ENCODE measurements around the gene DSTYK. TPM values are rescaled to one million over a fixed set of nuclear protein-coding genes. Genes with fewer than 3 reads are reported as not detected.
A peak's percentile ranks its signal among the peaks of the same experiment; 100 is the strongest.

Gene DSTYK
- polyA plus RNA-seq, 1 of the 3 experiments (the other 2 are of a cell fraction): 4.4 TPM

DNA sequence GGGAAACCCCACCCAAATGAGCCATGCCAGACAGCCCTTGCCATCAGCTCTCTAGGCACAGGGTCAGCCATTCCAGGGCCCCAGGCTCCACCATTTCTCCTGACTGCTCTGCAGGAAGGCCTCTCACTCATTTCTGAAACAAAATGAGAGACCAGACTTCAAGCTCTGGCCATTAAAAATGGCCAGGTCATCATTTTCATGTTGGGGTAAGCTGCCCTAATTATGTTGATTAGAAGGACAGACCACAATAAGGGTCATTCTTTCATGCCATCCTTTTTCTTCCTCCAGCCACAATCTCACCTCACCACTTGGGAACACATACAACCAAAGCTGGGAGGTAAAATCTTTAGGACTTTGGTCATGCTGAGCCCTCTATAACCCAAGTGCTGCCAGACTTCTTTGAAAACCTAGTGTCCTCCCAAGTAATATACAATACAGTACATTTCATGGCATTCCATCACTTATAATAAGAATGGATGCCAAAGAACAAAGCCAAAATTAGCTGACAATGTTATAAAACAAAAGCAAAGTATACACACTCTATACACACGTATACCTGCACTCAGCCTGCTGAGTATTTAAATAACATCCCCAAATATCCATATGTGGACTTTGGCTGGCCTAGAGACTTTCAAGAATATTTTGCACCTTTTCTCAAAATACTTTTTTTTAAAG lies 67.3 kb downstream of the DSTYK start:
- WGBS (ENCODE audit: low lambda C conversion rate): 100% methylated on average over 1 of the region's 1 CpG
- Histone ChIP-seq H3K9me2 (no peaks in the 10 kb centered on the region), H3K4me3 (ENCODE audit: low read depth in 2 of 2, low read length in 1 of 2) (no peak overlapping the region), H4K20me1 (ENCODE audit: insufficient read depth) (no peaks in the 10 kb centered on the region), H3K79me2 (ENCODE audit: insufficient read depth) (no peaks in the 10 kb centered on the region), H3K27ac (ENCODE audit: low read depth in 2 of 2, low read length in 1 of 2) (peak overlapping the region; percentile 71 to 78; a peak in 3 of 4 replicates), H3K36me3 (replicated peaks in 1 of 2; ENCODE audit: control insufficient read depth in 1 of 2, insufficient read depth in 2 of 2, low read length in 1 of 2) (peaks cover 9% of the 10 kb centered on the region in 2 experiments), H3K9ac (peak overlapping the region; percentile 13; the same call in 1 of the 2 replicates), H3K4me1 (ENCODE audit: control insufficient read depth in 1 of 2, insufficient read depth in 2 of 2, low read depth in 1 of 2, low read length in 1 of 2) (peaks cover 5 to 16% of the 10 kb centered on the region in 2 experiments), H3K27me3 (ENCODE audit: insufficient read depth) (no peaks in the 10 kb centered on the region), H3F3A (replicated peaks; ENCODE audit: insufficient read depth) (peaks cover 29% of the 10 kb centered on the region), H3K4me2 (peak overlapping the region; percentile 18; the same call in 1 of the 2 replicates), H3K9me3 (no peaks in the 10 kb centered on the region), H2AFZ (ENCODE audit: low read depth) (no peak overlapping the region)
- DNase-seq: no peak
- no peak for TF ChIP-seq GABPA (IDR thresholded peaks at IDR 0.05; ENCODE audit: low read depth)
- no peak for TF ChIP-seq RXRA (IDR thresholded peaks at IDR 0.05; ENCODE audit: borderline replicate concordance, low read depth)
- TF ChIP-seq, protein P1, sequence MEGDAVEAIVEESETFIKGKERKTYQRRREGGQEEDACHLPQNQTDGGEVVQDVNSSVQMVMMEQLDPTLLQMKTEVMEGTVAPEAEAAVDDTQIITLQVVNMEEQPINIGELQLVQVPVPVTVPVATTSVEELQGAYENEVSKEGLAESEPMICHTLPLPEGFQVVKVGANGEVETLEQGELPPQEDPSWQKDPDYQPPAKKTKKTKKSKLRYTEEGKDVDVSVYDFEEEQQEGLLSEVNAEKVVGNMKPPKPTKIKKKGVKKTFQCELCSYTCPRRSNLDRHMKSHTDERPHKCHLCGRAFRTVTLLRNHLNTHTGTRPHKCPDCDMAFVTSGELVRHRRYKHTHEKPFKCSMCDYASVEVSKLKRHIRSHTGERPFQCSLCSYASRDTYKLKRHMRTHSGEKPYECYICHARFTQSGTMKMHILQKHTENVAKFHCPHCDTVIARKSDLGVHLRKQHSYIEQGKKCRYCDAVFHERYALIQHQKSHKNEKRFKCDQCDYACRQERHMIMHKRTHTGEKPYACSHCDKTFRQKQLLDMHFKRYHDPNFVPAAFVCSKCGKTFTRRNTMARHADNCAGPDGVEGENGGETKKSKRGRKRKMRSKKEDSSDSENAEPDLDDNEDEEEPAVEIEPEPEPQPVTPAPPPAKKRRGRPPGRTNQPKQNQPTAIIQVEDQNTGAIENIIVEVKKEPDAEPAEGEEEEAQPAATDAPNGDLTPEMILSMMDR (IDR thresholded peaks at IDR 0.05): no peak
- TF ChIP-seq RAD21 (IDR thresholded peaks at IDR 0.05; ENCODE audit: low read length): no peak
- TF ChIP-seq EP300 (IDR thresholded peaks at IDR 0.05; ENCODE audit: borderline replicate concordance in 1 of 2, low read depth in 1 of 2, low read length in 1 of 2): no peak
- TF ChIP-seq FOXJ3 (CRISPR knock-in tag; IDR thresholded peaks at IDR 0.05): no peak
- TF ChIP-seq, protein P2, sequence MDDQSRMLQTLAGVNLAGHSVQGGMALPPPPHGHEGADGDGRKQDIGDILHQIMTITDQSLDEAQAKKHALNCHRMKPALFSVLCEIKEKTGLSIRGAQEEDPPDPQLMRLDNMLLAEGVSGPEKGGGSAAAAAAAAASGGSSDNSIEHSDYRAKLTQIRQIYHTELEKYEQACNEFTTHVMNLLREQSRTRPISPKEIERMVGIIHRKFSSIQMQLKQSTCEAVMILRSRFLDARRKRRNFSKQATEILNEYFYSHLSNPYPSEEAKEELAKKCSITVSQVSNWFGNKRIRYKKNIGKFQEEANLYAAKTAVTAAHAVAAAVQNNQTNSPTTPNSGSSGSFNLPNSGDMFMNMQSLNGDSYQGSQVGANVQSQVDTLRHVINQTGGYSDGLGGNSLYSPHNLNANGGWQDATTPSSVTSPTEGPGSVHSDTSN (IDR thresholded peaks at IDR 0.05): no peak
- TF ChIP-seq NRF1 (IDR thresholded peaks at IDR 0.05; ENCODE audit: low read depth, low read length): no peak
- TF ChIP-seq, protein P3, sequence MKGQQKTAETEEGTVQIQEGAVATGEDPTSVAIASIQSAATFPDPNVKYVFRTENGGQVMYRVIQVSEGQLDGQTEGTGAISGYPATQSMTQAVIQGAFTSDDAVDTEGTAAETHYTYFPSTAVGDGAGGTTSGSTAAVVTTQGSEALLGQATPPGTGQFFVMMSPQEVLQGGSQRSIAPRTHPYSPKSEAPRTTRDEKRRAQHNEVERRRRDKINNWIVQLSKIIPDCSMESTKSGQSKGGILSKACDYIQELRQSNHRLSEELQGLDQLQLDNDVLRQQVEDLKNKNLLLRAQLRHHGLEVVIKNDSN (IDR thresholded peaks at IDR 0.05; ENCODE audit: borderline replicate concordance, low read depth): no peak
- no peak for TF ChIP-seq TAF1 (IDR thresholded peaks at IDR 0.05; ENCODE audit: borderline replicate concordance, low read depth, low read length)
- TF ChIP-seq, protein P4, sequence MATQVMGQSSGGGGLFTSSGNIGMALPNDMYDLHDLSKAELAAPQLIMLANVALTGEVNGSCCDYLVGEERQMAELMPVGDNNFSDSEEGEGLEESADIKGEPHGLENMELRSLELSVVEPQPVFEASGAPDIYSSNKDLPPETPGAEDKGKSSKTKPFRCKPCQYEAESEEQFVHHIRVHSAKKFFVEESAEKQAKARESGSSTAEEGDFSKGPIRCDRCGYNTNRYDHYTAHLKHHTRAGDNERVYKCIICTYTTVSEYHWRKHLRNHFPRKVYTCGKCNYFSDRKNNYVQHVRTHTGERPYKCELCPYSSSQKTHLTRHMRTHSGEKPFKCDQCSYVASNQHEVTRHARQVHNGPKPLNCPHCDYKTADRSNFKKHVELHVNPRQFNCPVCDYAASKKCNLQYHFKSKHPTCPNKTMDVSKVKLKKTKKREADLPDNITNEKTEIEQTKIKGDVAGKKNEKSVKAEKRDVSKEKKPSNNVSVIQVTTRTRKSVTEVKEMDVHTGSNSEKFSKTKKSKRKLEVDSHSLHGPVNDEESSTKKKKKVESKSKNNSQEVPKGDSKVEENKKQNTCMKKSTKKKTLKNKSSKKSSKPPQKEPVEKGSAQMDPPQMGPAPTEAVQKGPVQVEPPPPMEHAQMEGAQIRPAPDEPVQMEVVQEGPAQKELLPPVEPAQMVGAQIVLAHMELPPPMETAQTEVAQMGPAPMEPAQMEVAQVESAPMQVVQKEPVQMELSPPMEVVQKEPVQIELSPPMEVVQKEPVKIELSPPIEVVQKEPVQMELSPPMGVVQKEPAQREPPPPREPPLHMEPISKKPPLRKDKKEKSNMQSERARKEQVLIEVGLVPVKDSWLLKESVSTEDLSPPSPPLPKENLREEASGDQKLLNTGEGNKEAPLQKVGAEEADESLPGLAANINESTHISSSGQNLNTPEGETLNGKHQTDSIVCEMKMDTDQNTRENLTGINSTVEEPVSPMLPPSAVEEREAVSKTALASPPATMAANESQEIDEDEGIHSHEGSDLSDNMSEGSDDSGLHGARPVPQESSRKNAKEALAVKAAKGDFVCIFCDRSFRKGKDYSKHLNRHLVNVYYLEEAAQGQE (IDR thresholded peaks at IDR 0.05; ENCODE audit: low read depth, low read length): no peak
- no peak for TF ChIP-seq YY1 (IDR thresholded peaks at IDR 0.05; ENCODE audit: low read depth)
- no peak for TF ChIP-seq CHD2 (IDR thresholded peaks at IDR 0.05; ENCODE audit: low read length, partially characterized antibody)
- no peak for TF ChIP-seq SIN3A (IDR thresholded peaks at IDR 0.05; ENCODE audit: borderline replicate concordance, low read depth, low read length)
- TF ChIP-seq NFIC (IDR thresholded peaks at IDR 0.05; ENCODE audit: borderline replicate concordance): no peak
- no peak for TF ChIP-seq MXI1 (IDR thresholded peaks at IDR 0.05; ENCODE audit: low read depth, low read length)
- CTCF ChIA-PET: interaction anchor here (0.6 to 5.0 kb wide), 12 partner anchors 10 to 380 kb away, joined by 3 to 23 read pairs (median 4); no protein-coding TSS in a partner anchor
- POLR2A ChIA-PET: no interaction called here

Measured in SK-N-SH (cell line).